HG03432 (cell line): ENCODE data around the gene ZMYM4.
"Not testable (repeated sequence)": the region's sequence is repeated elsewhere in the genome, so short reads cannot be mapped to it uniquely, and the experiment has no call there.

Experiments used
- ATAC-seq: cut with Tn5 transposase; IDR thresholded peaks from one replicate; pipeline ENCODE4 v1.9.1; 2021; ENCODE audit warnings: mild to moderate bottlenecking, moderate library complexity; ENCODE audit not compliant: unreplicated experiment

The ZMYM4 gene

GRCh38 chr1:35449334-35450008, 181.0 kb downstream of the ZMYM4 start:
- no peak for ATAC-seq

- no peak for ATAC-seq
Observed at GRCh38 chr1:35451125-35451528, 182.6 kb downstream of the ZMYM4 start.

- ATAC-seq, result no peak
Observed at GRCh38 chr1:35452106-35452774, 183.7 kb downstream of the ZMYM4 start.

- no peak for ATAC-seq
Observed at GRCh38 chr1:35453031-35453430, 184.5 kb downstream of the ZMYM4 start.

GRCh38 chr1:35454176-35454575, 185.7 kb downstream of the ZMYM4 start:
- no peak for ATAC-seq

- no peak for ATAC-seq
Observed at GRCh38 chr1:35454616-35455015, 186.1 kb downstream of the ZMYM4 start.

- no peak for ATAC-seq
Observed at GRCh38 chr1:35460796-35461195, 192.3 kb downstream of the ZMYM4 start.

- ATAC-seq, result no peak
Observed at GRCh38 chr1:35461966-35462651, 193.6 kb downstream of the ZMYM4 start.

- no peak for ATAC-seq
Observed at GRCh38 chr1:35463232-35463631, 194.7 kb downstream of the ZMYM4 start.

- not testable (repeated sequence) for ATAC-seq
Observed at GRCh38 chr1:35463749-35464148, 195.2 kb downstream of the ZMYM4 start.

- no peak for ATAC-seq
Observed at GRCh38 chr1:35466120-35466519, 197.6 kb downstream of the ZMYM4 start.

GRCh38 chr1:35470977-35471613, 202.6 kb downstream of the ZMYM4 start:
- ATAC-seq, result no peak
